ENCODE results near the gene TRIM66.
"Not testable (repeated sequence)": the region's sequence is repeated elsewhere in the genome, so short reads cannot be mapped to it uniquely, and the experiment has no call there.

The TRIM66 gene

GRCh38 chr11:8672346-8672745, 10.1 kb downstream of the TRIM66 start:
- peak overlapping the region; percentile 87 for H4K8ac ChIP-seq (ENCODE audit: low read depth, low read length)
- no peak overlapping the region for H3K23ac ChIP-seq (ENCODE audit: low read length)
- peak overlapping the region; percentile 87 for H3K56ac ChIP-seq (ENCODE audit: low read length)
- WGBS (ENCODE audit: extremely low coverage, insufficient coverage, low lambda C conversion rate): no CpG with 5 or more reads among the region's 2 CpGs
- H3K4me1 ChIP-seq (ENCODE audit: control insufficient read depth, low read depth, low read length): peaks cover 7% of the 10 kb centered on the region
- H2AK5ac ChIP-seq (ENCODE audit: low read length): no peak overlapping the region
- H3K27ac ChIP-seq (ENCODE audit: low read depth, low read length): peak overlapping the region; percentile 97
- H3K79me1 ChIP-seq (ENCODE audit: low read length): no peaks in the 10 kb centered on the region
- no peak overlapping the region for H2BK15ac ChIP-seq (replicated peaks; ENCODE audit: low read depth)
- no peaks in the 10 kb centered on the region for H3K27me3 ChIP-seq (ENCODE audit: insufficient read depth, low read length, poor library complexity)
- no peaks in the 10 kb centered on the region for H3K36me3 ChIP-seq (ENCODE audit: control insufficient read depth, insufficient read depth, low read length)
- no peak overlapping the region for H4K5ac ChIP-seq (ENCODE audit: low read length)
- no peak for DNase-seq
- no peaks in the 10 kb centered on the region for H3K79me2 ChIP-seq (ENCODE audit: control insufficient read depth, insufficient read depth, low read length)
- peak overlapping the region; percentile 98 for H3K4ac ChIP-seq (ENCODE audit: low read depth, low read length)
- H3K9ac ChIP-seq (ENCODE audit: low read length): peak overlapping the region; percentile 48
- no peak overlapping the region for H3K4me3 ChIP-seq (ENCODE audit: low read length)
- H2BK120ac ChIP-seq (ENCODE audit: low read depth, low read length): peak overlapping the region; percentile 99
- H3K4me2 ChIP-seq (ENCODE audit: low read length): no peak overlapping the region
- H3K18ac ChIP-seq (ENCODE audit: low read length): peak overlapping the region; percentile 97
- peak overlapping the region; percentile 65 for H2BK5ac ChIP-seq (ENCODE audit: low read length)

- Histone ChIP-seq H2AK5ac (ENCODE audit: low read length) (peak overlapping the region; percentile 65), H3K9ac (ENCODE audit: low read length) (peak overlapping the region; percentile 48), H4K5ac (ENCODE audit: low read length) (no peak overlapping the region), H3K23ac (ENCODE audit: low read length) (no peak overlapping the region), H3K79me1 (ENCODE audit: low read length) (no peaks in the 10 kb centered on the region), H4K8ac (ENCODE audit: low read depth, low read length) (no peak overlapping the region), H2BK15ac (replicated peaks; ENCODE audit: low read depth) (peak overlapping the region; percentile 41), H3K4me1 (ENCODE audit: control insufficient read depth, low read depth, low read length) (peaks cover 7% of the 10 kb centered on the region), H3K56ac (ENCODE audit: low read length) (peak overlapping the region; percentile 87), H2BK120ac (ENCODE audit: low read depth, low read length) (peak overlapping the region; percentile 99), H3K79me2 (ENCODE audit: control insufficient read depth, insufficient read depth, low read length) (no peaks in the 10 kb centered on the region), H3K27me3 (ENCODE audit: insufficient read depth, low read length, poor library complexity) (no peaks in the 10 kb centered on the region), H3K4me2 (ENCODE audit: low read length) (no peak overlapping the region), H3K36me3 (ENCODE audit: control insufficient read depth, insufficient read depth, low read length) (no peaks in the 10 kb centered on the region), H3K4me3 (ENCODE audit: low read length) (no peak overlapping the region), H2BK5ac (ENCODE audit: low read length) (peak overlapping the region; percentile 65), H3K4ac (ENCODE audit: low read depth, low read length) (peak overlapping the region; percentile 98), H3K18ac (ENCODE audit: low read length) (peak overlapping the region; percentile 97), H3K27ac (ENCODE audit: low read depth, low read length) (peak overlapping the region; percentile 97)
- DNase-seq: peak; percentile 68
- no CpG with 5 or more reads among the region's 1 CpG for WGBS (ENCODE audit: extremely low coverage, insufficient coverage, low lambda C conversion rate)
Observed at GRCh38 chr11:8671651-8672062, 10.8 kb downstream of the TRIM66 start.

GRCh38 chr11:8671193-8671612, 11.3 kb downstream of the TRIM66 start:
- H3K4me1 ChIP-seq (ENCODE audit: control insufficient read depth, low read depth, low read length): peaks cover 7% of the 10 kb centered on the region
- peak; percentile 98 for DNase-seq
- no peak overlapping the region for H3K23ac ChIP-seq (ENCODE audit: low read length)
- H2AK5ac ChIP-seq (ENCODE audit: low read length): no peak overlapping the region
- no peak overlapping the region for H3K4me2 ChIP-seq (ENCODE audit: low read length)
- no peak overlapping the region for H3K4me3 ChIP-seq (ENCODE audit: low read length)
- no peaks in the 10 kb centered on the region for H3K79me2 ChIP-seq (ENCODE audit: control insufficient read depth, insufficient read depth, low read length)
- H2BK5ac ChIP-seq (ENCODE audit: low read length): peak overlapping the region; percentile 65
- H4K8ac ChIP-seq (ENCODE audit: low read depth, low read length): no peak overlapping the region
- H3K56ac ChIP-seq (ENCODE audit: low read length): peak overlapping the region; percentile 87
- no peaks in the 10 kb centered on the region for H3K79me1 ChIP-seq (ENCODE audit: low read length)
- no CpG with 5 or more reads among the region's 4 CpGs for WGBS (ENCODE audit: extremely low coverage, insufficient coverage, low lambda C conversion rate)
- H4K5ac ChIP-seq (ENCODE audit: low read length): no peak overlapping the region
- H3K9ac ChIP-seq (ENCODE audit: low read length): peak overlapping the region; percentile 48
- peak overlapping the region; percentile 97 for H3K18ac ChIP-seq (ENCODE audit: low read length)
- H3K27me3 ChIP-seq (ENCODE audit: insufficient read depth, low read length, poor library complexity): no peaks in the 10 kb centered on the region
- no peaks in the 10 kb centered on the region for H3K36me3 ChIP-seq (ENCODE audit: control insufficient read depth, insufficient read depth, low read length)
- H3K27ac ChIP-seq (ENCODE audit: low read depth, low read length): peak overlapping the region; percentile 97
- H2BK15ac ChIP-seq (replicated peaks; ENCODE audit: low read depth): no peak overlapping the region
- H3K4ac ChIP-seq (ENCODE audit: low read depth, low read length): no peak overlapping the region
- H2BK120ac ChIP-seq (ENCODE audit: low read depth, low read length): peak overlapping the region; percentile 99

- H3K27me3 ChIP-seq (ENCODE audit: insufficient read depth, low read length, poor library complexity); H3K79me2 ChIP-seq (ENCODE audit: control insufficient read depth, insufficient read depth, low read length); H2BK15ac ChIP-seq (replicated peaks; ENCODE audit: low read depth); H3K4me2 ChIP-seq (ENCODE audit: low read length); H3K18ac ChIP-seq (ENCODE audit: low read length); H3K4me3 ChIP-seq (ENCODE audit: low read length); H3K9ac ChIP-seq (ENCODE audit: low read length); H3K36me3 ChIP-seq (ENCODE audit: control insufficient read depth, insufficient read depth, low read length); H3K23ac ChIP-seq (ENCODE audit: low read length); H2BK5ac ChIP-seq (ENCODE audit: low read length); H2AK5ac ChIP-seq (ENCODE audit: low read length); H3K79me1 ChIP-seq (ENCODE audit: low read length); H3K4ac ChIP-seq (ENCODE audit: low read depth, low read length); H3K56ac ChIP-seq (ENCODE audit: low read length); DNase-seq; H4K8ac ChIP-seq (ENCODE audit: low read depth, low read length); H3K4me1 ChIP-seq (ENCODE audit: control insufficient read depth, low read depth, low read length); H4K5ac ChIP-seq (ENCODE audit: low read length): not testable (repeated sequence)
- peak overlapping the region; percentile 31 for H3K27ac ChIP-seq (ENCODE audit: low read depth, low read length)
- peak overlapping the region; percentile 51 for H2BK120ac ChIP-seq (ENCODE audit: low read depth, low read length)
- no CpG with 5 or more reads among the region's 6 CpGs for WGBS (ENCODE audit: extremely low coverage, insufficient coverage, low lambda C conversion rate)
Observed at GRCh38 chr11:8670081-8670480, 12.4 kb downstream of the TRIM66 start.

GRCh38 chr11:8665222-8665621, 17.2 kb downstream of the TRIM66 start:
- Histone ChIP-seq H4K5ac (ENCODE audit: low read length) (no peak overlapping the region), H3K4me2 (ENCODE audit: low read length) (no peak overlapping the region), H2BK5ac (ENCODE audit: low read length) (no peak overlapping the region), H3K23ac (ENCODE audit: low read length) (no peak overlapping the region), H2BK15ac (replicated peaks; ENCODE audit: low read depth) (no peak overlapping the region), H3K27ac (ENCODE audit: low read depth, low read length) (no peak overlapping the region), H3K36me3 (ENCODE audit: control insufficient read depth, insufficient read depth, low read length) (no peaks in the 10 kb centered on the region), H3K4me1 (ENCODE audit: control insufficient read depth, low read depth, low read length) (no peaks in the 10 kb centered on the region), H3K79me1 (ENCODE audit: low read length) (no peaks in the 10 kb centered on the region), H3K4me3 (ENCODE audit: low read length) (no peak overlapping the region), H2BK120ac (ENCODE audit: low read depth, low read length) (no peak overlapping the region), H3K27me3 (ENCODE audit: insufficient read depth, low read length, poor library complexity) (no peaks in the 10 kb centered on the region), H3K4ac (ENCODE audit: low read depth, low read length) (no peak overlapping the region), H4K8ac (ENCODE audit: low read depth, low read length) (no peak overlapping the region), H3K56ac (ENCODE audit: low read length) (no peak overlapping the region), H3K18ac (ENCODE audit: low read length) (no peak overlapping the region), H3K79me2 (ENCODE audit: control insufficient read depth, insufficient read depth, low read length) (no peaks in the 10 kb centered on the region), H3K9ac (ENCODE audit: low read length) (no peak overlapping the region), H2AK5ac (ENCODE audit: low read length) (no peak overlapping the region)
- no peak for DNase-seq
- WGBS (ENCODE audit: extremely low coverage, insufficient coverage, low lambda C conversion rate): no CpG with 5 or more reads among the region's 1 CpG
